Adrenal gland (tissue), 12 donors: ENCODE measurements around the gene CNTNAP1. TPM values are rescaled to one million over a fixed set of nuclear protein-coding genes. Genes with fewer than 3 reads are reported as not detected.

Experiments
- DNase-seq, 7 donors: peaks; one replicate each; pipeline ENCODE4 v3.0.0-alpha.2; 2019 to 2020
- H3K27ac ChIP-seq, 5 donors: fragments of 200-600 bp; sonication (generic) in 4 of 5; 1 replicate in 3 of 5; 2 replicates in 2 of 5; pipeline versions ENCODE4 v1.5.1 to v1.8.0; 2016 to 2020; ENCODE audit warnings: mild to moderate bottlenecking in 1 of 5
- H3K27me3 ChIP-seq: fragments of 200-600 bp; 2 replicates; pipeline ENCODE4 v1.8.0; 2021
- H3K36me3 ChIP-seq, 2 donors: fragments of 200-600 bp; replicated peaks in 1 of 2; 1 replicate in 1 of 2; 2 replicates in 1 of 2; pipeline versions ENCODE4 v1.5.1 to v1.8.0; 2018 to 2022
- H3K4me1 ChIP-seq, 2 donors: fragments of 200-600 bp; replicated peaks in 1 of 2; 1 replicate in 1 of 2; 2 replicates in 1 of 2; pipeline versions ENCODE4 v1.5.1 to v1.8.0; 2018 to 2021
- H3K4me3 ChIP-seq, 4 donors: fragments of 200-600 bp; sonication (generic) in 3 of 4; one replicate each; pipeline ENCODE4 v1.5.1; 2016 to 2018
- H3K9me3 ChIP-seq, 3 donors: fragments of 200-600 bp; sonication (generic) in 1 of 3; replicated peaks in 1 of 3; 1 replicate in 2 of 3; 2 replicates in 1 of 3; pipeline versions ENCODE4 v1.5.1 to v1.8.0; 2016 to 2021
- CTCF ChIP-seq, 6 experiments: fragments of 450-650 bp in 4 of 6; fragments of 200-600 bp in 2 of 6; sonication (generic) in 1 of 6; IDR thresholded peaks; 1 replicate in 5 of 6; 2 replicates in 1 of 6; pipeline versions ENCODE4 v1.5.1 to v1.8.0; 2016 to 2021; ENCODE audit warnings: antibody characterized with exemption in 6 of 6, mild to moderate bottlenecking in 2 of 6, moderate library complexity in 1 of 6
- POLR2A ChIP-seq, 2 donors: fragments of 450-650 bp; IDR thresholded peaks; one replicate each; pipeline ENCODE4 v1.6.1; 2017; ENCODE audit warnings: antibody characterized with exemption in 2 of 2, mild to moderate bottlenecking in 2 of 2, moderate library complexity in 1 of 2
- WGBS, 4 donors: extraction: QIAGEN DNeasy Blood & Tissue Kit in 2 of 4; methylation state at CpG; one replicate each; pipeline versions ENCODE4 v1.1.5 to v1.1.7; 2013 to 2017; 5-methylcytosine and 5-hydroxymethylcytosine counted together
- intact Hi-C, 2 donors: fragments of 100-400 bp; cut with DNase I; formaldehyde crosslinking; loops; one replicate each; pipeline versions ENCODE4 v1.14.1 to v1.15.0; 2022 to 2023
- polyA plus RNA-seq, 3 donors: library from polyadenylated mRNA; stranded (reverse); fragments of 200-250 nt in 2 of 3; fragments of 350-450 nt in 1 of 3; fragmentation: Illumina TruSeq in 1 of 3; extraction: RNeasy Lipid Tissue Mini Kit (QIAGEN cat#74804) in 1 of 3; gene quantifications; one replicate each; pipeline ENCODE4 v1.2.3, GENCODE V29; 2013 to 2014
- total RNA-seq, 9 donors: library from RNA; depleted of rRNA in 4 of 9; stranded (reverse); fragments of >200 nt in 4 of 9; fragments of 120-200 nt in 1 of 9; fragmentation: NEBNext Ultra II Directional in 1 of 9; extraction: Animal tissue kit (Norgen Biotek cat#: 25700) in 1 of 9; gene quantifications; one replicate each; pipeline versions ENCODE4 v1.1.0 to v1.2.4, GENCODE V29; 2013 to 2023
- donor health status: healthy with polysubstance abuse.
- donor health status: Bipolar disorder and iron deficiency.
- donor health status: DM: yes; HTN: yes; CAD: no.
- donor health status: DM: no; HTN: no; CAD: no.
- donor health status: DM: no; HTN: no; CAD: no.
- donor health status: DM: yes; HTN: yes; CAD: no.

Gene CNTNAP1
- total and polyA plus RNA-seq, 12 donors = 1.6 to 31.9 (median 4.9) TPM

- Histone ChIP-seq H3K4me3 (no peak overlapping the region), H3K27me3 (no peaks in the 10 kb centered on the region), H3K4me1 (peaks cover 0 to 8% of the 10 kb centered on the region in 2 donors), H3K27ac (no peak overlapping the region), H3K36me3 (peaks cover 0 to 10% of the 10 kb centered on the region in 2 donors), H3K9me3 (no peaks in the 10 kb centered on the region)
- intact Hi-C loops = no loop called here
- WGBS, 4 donors = 70 to 83% (median 78%) methylated on average over 3 of the region's 3 CpGs
- no peak for DNase-seq
- no peak for TF ChIP-seq CTCF (IDR thresholded peaks at IDR 0.05)
- no peak for TF ChIP-seq POLR2A (IDR thresholded peaks at IDR 0.05)
These were observed 12.2 kb downstream of the CNTNAP1 start for GRCh38 chr17:42694524-42694923.

- H3K4me1 ChIP-seq = peaks cover 0 to 8% of the 10 kb centered on the region in 2 donors
- H3K9me3 ChIP-seq = no peaks in the 10 kb centered on the region
- 92 to 98% (median 93%) methylated on average over 7 to 20 of the region's 20 CpGs for WGBS, 4 donors
- H3K27ac ChIP-seq = no peak overlapping the region
- no peaks in the 10 kb centered on the region for H3K27me3 ChIP-seq
- intact Hi-C loops = no loop called here
- H3K4me3 ChIP-seq = no peak overlapping the region
- H3K36me3 ChIP-seq = peaks cover 0 to 14% of the 10 kb centered on the region in 2 donors
- no peak for DNase-seq
- TF ChIP-seq CTCF (IDR thresholded peaks at IDR 0.05) = no peak
- TF ChIP-seq POLR2A (IDR thresholded peaks at IDR 0.05) = no peak
These were observed 13.2 kb downstream of the CNTNAP1 start for GRCh38 chr17:42695500-42695899.

- peaks cover 0 to 8% of the 10 kb centered on the region in 2 donors for H3K4me1 ChIP-seq
- intact Hi-C loops = no loop called here
- no peak overlapping the region for H3K27ac ChIP-seq
- H3K36me3 ChIP-seq = peaks cover 0 to 30% of the 10 kb centered on the region in 2 donors
- no peaks in the 10 kb centered on the region for H3K27me3 ChIP-seq
- WGBS, 4 donors = 94 to 98% (median 95%) methylated on average over 13 to 19 of the region's 19 CpGs
- TF ChIP-seq POLR2A (IDR thresholded peaks at IDR 0.05) = no peak
- no peak for TF ChIP-seq CTCF (IDR thresholded peaks at IDR 0.05)
- H3K4me3 ChIP-seq = no peak overlapping the region
- no peak for DNase-seq
- H3K9me3 ChIP-seq = no peaks in the 10 kb centered on the region
These were observed 14.9 kb downstream of the CNTNAP1 start for GRCh38 chr17:42697108-42697811.

GRCh38 chr17:42698736-42699414, 16.5 kb downstream of the CNTNAP1 start:
- WGBS, 4 donors = 24 to 50% (median 37%) methylated on average over 1 to 2 of the region's 2 CpGs
- DNase-seq = peak in 6 of 7 donors; percentile 70 to 86 (median 78)
- H3K27ac ChIP-seq = no peak overlapping the region
- H3K4me3 ChIP-seq = no peak overlapping the region
- intact Hi-C loops = no loop called here
- H3K27me3 ChIP-seq = no peaks in the 10 kb centered on the region
- peaks cover 0 to 46% of the 10 kb centered on the region in 2 donors for H3K36me3 ChIP-seq
- TF ChIP-seq CTCF (IDR thresholded peaks at IDR 0.05) = no peak
- TF ChIP-seq POLR2A (IDR thresholded peaks at IDR 0.05) = no peak
- no peaks in the 10 kb centered on the region for H3K9me3 ChIP-seq
- H3K4me1 ChIP-seq = peaks cover 0 to 8% of the 10 kb centered on the region in 2 donors
